ENCODE measurements around the gene HMCN2.

DNA sequence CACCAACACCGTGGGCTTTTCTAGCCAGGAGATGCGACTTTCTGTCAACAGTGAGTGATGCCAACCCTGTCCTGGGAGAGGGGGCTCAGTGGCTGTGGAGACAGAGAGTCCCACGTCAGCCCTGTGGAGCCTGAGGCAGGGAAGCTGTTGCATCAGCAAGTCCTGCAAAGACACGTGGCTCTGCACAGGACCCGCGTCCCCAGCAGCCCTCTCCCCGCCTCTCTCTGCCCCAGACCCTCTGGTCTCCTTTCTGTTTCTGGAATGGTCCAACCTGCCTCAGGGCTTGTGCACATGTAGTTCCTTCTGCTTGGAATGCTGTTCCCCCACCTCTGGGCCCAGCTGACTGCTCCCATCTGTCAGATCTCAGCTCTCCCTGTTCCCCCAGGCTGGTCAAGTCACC, 60.4 kb downstream of the HMCN2 start:
- TF ChIP-seq POLR2A (IDR thresholded peaks at IDR 0.05; ENCODE audit: low read length) = no peak
- TF ChIP-seq GATA1 (IDR thresholded peaks at IDR 0.05; ENCODE audit: low read depth, low read length) = no peak

Data from erythroblast (primary cell).